GM12875 (cell line): ENCODE measurements around the gene FAM161B.

Source experiments
- H3K4me3 ChIP-seq: one replicate; pipeline ENCODE4 v1.5.1; 2011; ENCODE audit warnings: low read depth, low read length, control low read depth
- TF ChIP-seq, protein P1 (sequence below): IDR thresholded peaks from 2 replicates; pipeline ENCODE4 v1.5.1; 2011; ENCODE audit warnings: low read depth, mild to moderate bottlenecking, control low read depth, inconsistent platforms, low read length, moderate library complexity, borderline replicate concordance; ENCODE audit not compliant: insufficient read depth

The FAM161B gene

DNA sequence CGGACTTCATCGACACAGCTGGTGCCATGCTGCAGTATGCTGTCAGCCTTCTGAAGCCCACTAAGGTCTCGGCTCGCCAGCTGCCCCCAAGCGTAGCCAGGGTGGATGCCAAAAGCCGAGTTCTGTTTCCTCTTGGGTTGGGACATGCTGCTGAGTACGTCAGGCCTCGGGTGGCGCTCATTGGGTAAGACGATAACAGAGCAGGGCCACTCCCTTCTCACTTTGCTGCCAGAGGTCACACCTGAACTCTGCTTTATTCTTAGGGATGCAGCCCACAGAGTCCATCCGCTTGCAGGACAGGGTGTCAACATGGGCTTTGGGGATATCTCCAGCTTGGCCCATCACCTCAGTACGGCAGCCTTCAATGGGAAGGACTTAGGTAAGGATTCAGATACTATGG, 11.3 kb upstream of the FAM161B start:
- no peak overlapping the region for H3K4me3 ChIP-seq
- TF ChIP-seq, protein P1, sequence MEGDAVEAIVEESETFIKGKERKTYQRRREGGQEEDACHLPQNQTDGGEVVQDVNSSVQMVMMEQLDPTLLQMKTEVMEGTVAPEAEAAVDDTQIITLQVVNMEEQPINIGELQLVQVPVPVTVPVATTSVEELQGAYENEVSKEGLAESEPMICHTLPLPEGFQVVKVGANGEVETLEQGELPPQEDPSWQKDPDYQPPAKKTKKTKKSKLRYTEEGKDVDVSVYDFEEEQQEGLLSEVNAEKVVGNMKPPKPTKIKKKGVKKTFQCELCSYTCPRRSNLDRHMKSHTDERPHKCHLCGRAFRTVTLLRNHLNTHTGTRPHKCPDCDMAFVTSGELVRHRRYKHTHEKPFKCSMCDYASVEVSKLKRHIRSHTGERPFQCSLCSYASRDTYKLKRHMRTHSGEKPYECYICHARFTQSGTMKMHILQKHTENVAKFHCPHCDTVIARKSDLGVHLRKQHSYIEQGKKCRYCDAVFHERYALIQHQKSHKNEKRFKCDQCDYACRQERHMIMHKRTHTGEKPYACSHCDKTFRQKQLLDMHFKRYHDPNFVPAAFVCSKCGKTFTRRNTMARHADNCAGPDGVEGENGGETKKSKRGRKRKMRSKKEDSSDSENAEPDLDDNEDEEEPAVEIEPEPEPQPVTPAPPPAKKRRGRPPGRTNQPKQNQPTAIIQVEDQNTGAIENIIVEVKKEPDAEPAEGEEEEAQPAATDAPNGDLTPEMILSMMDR = no peak

DNA sequence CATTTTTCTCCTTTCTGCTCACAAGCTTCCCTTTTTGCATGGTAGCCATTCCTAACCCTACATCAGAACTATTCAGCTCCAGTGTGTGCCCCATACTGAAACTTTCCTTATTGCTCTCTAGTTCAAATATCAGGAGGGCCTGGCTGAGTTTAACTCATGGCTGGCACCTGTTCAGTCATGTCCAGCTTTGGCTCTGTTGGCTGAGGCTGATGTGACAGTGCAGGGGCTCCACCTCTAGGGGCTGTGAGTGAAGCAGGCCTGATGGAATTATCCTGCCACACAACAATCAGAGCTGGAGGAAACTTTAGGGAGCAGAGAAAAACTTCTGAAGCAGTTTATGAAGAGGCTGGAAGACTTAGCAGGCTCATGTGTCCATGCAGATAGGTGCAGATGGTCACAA, 8.7 kb upstream of the FAM161B start:
- TF ChIP-seq, protein P1 = no peak
- H3K4me3 ChIP-seq = no peak overlapping the region

DNA sequence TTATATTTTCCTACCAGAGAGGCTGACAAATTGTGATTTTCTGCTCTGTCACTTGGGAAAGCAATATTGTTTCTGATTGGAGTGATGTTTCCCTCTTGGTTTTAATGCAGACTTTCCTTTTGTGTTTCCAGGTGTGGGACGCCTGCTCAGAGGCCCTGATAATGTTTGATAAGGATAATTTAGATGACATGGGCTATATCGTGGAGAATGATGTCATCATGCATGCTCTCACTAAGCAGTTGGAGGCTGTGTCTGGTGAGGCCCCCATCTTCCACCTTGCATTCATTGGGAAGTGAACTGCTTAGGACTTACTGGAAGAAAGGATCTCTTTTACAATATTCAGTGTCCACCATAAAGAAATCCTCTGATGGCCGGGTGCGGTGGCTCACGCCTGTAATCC, 5.8 kb upstream of the FAM161B start:
- no peak overlapping the region for H3K4me3 ChIP-seq
- TF ChIP-seq, protein P1 = no peak

GRCh38 chr14:73953731-73954130, 3.8 kb upstream of the FAM161B start:
- H3K4me3 ChIP-seq = no peak overlapping the region
- TF ChIP-seq, protein P1 = no peak

DNA sequence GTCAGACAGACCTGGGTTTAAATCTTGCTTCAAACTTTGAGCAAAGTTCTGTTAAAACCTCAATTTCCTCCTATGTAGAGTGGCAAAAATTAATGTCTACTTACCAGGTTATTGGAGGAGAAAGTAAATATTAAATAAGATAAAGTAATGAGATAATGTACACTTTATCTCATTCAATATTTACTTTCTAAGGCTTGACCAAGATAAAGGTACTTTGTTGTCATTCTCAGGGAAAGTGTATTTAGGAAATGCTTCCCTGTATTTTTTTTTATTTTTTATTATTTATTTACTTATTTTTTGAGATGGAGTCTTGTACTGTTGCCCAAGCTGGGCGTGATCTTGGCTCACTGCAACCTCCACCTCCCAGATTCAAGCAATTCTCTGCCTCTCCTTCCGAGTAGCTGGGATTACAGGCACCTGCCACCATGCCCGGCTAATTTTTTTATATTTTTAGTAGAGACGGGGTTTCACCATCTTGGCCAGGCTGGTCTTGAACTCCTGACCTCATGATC, 4.7 kb downstream of the FAM161B start:
- TF ChIP-seq, protein P1 = no peak

DNA sequence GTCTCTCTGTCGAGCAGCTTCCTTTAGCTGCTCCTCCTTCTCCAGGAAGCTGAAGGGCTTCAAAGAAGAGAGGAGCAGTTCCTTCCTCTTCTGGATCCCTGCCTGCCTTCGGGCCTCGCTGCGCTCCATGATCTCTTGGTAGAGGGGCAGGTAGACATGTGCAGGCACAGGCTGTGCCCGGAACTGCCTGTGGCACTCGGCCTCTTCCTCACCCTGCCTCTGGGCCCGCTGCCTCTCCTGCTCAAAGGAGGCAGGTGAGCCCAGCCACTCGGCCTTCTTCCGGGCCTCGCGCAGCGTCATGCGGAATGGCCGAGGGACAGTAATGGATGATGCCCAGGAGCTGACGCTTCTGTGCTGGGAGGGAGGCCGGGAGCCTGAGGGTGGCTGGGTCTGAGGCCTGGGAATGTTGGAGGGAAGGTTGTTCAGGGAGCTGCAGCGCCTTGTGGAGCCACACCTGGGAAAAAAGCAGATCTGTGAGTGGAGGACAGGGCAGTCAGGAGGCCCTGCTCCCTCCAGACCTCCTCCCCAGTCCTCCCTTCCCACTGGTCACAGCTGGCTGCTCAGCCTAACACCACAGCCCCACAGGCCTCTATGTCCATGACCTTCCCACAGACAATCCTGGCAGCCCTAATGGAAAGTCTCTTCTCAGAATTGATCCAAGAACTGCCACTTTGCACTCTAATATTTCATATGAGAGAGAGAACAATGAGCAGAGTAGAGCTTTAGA, 5.3 kb downstream of the FAM161B start:
- TF ChIP-seq, protein P1 = no peak
- no peak overlapping the region for H3K4me3 ChIP-seq

More for the DNA sequence above, 4.7 kb downstream of the FAM161B start:
- no peak overlapping the region for H3K4me3 ChIP-seq

DNA sequence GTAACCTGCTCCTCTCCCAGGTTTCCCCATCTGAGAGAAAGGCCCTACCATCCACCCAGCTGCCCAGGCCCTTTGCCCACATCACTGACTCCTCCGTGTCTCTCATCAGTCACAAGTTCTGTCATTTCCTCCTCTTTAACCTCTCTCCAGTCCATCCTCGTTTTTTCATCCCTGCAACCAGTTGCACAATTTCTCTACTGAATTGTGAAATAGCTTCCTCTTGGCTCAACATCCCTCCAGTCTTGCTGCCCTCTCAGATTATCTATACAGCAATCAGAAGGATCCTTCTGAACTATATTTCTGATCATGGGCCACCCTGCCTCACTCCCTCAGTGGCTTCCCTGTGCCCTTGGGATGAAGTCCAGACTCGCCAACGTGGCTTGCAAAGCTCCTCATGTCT, 6.8 kb downstream of the FAM161B start:
- no peak overlapping the region for H3K4me3 ChIP-seq
- TF ChIP-seq, protein P1 = no peak
